WTC11 (cell line): Measurements from ENCODE around the gene IRAK2. TPM values are rescaled to one million over a fixed set of nuclear protein-coding genes. Genes with fewer than 3 reads are reported as not detected.

ENCODE experiments used
- ATAC-seq: fragments of 200-7000 bp; cut with Tn5 transposase; 2 replicates; pipeline ENCODE4 v1.10.0; 2021; ENCODE audit warnings: mild to moderate bottlenecking, moderate library complexity
- CTCF ChIA-PET: fragments of 300-600 bp; sonication (Branson Sonifier 250); formaldehyde crosslinking; loops from one replicate; lab custom pipeline; 2021; ENCODE audit warnings: antibody characterized with exemption; lab: Charles Lee
- POLR2A ChIA-PET: fragments of 350-600 bp; sonication (Branson Sonifier 250); formaldehyde crosslinking; loops from one replicate; lab custom pipeline; 2021; ENCODE audit warnings: antibody characterized with exemption; lab: Charles Lee
- DNase-seq: peaks from one replicate; pipeline ENCODE4 v3.0.0; 2021; ENCODE audit warnings: low spot score
- H3K27ac Mint-ChIP-seq: 2 replicates; pipeline ENCODE4 v1.8.0; 2021; ENCODE audit warnings: mixed read lengths
- H3K27me3 Mint-ChIP-seq: 2 replicates; pipeline ENCODE4 v1.8.0; 2021; ENCODE audit warnings: low read depth, mild to moderate bottlenecking, moderate library complexity, mixed read lengths
- H3K36me3 Mint-ChIP-seq: 2 replicates; pipeline ENCODE4 v1.8.0; 2021; ENCODE audit warnings: mixed read lengths
- H3K4me1 Mint-ChIP-seq: 2 replicates; pipeline ENCODE4 v1.8.0; 2022; ENCODE audit warnings: mixed read lengths
- H3K4me3 Mint-ChIP-seq: 2 replicates; pipeline ENCODE4 v1.8.0; 2021; ENCODE audit warnings: mild to moderate bottlenecking, moderate library complexity, mixed read lengths
- H3K9me3 Mint-ChIP-seq: 2 replicates; pipeline ENCODE4 v1.8.0; 2021; ENCODE audit warnings: mixed read lengths
- AR ChIP-seq: fragments of 250-450 bp; sonication (Bioruptor Pico); IDR thresholded peaks from 2 replicates; pipeline ENCODE4 v1.9.0; 2021; ENCODE audit warnings: mild to moderate bottlenecking
- FOXJ3 ChIP-seq: sonication (generic); formaldehyde crosslinking; IDR thresholded peaks from 2 replicates; pipeline ENCODE4 v1.9.0; 2021; ENCODE audit warnings: missing genetic modification reagents, mild to moderate bottlenecking, borderline replicate concordance
- FOXP1 ChIP-seq: sonication (generic); formaldehyde crosslinking; IDR thresholded peaks from 2 replicates; pipeline ENCODE4 v1.8.0; 2022; ENCODE audit warnings: missing genetic modification reagents, mild to moderate bottlenecking, moderate library complexity, borderline replicate concordance
- GABPB1 ChIP-seq: sonication (generic); formaldehyde crosslinking; IDR thresholded peaks from 2 replicates; pipeline ENCODE4 v1.8.1; 2023; ENCODE audit warnings: mild to moderate bottlenecking, missing genetic modification reagents
- GTF2I ChIP-seq: fragments of 250-450 bp; sonication (Bioruptor Pico); conservative IDR thresholded peaks from 2 replicates; pipeline ENCODE4 v1.4.0; 2021; ENCODE audit warnings: mild to moderate bottlenecking
- KAT7 ChIP-seq: sonication (generic); formaldehyde crosslinking; IDR thresholded peaks from 2 replicates; pipeline ENCODE4 v1.8.1; 2023; ENCODE audit warnings: missing genetic modification reagents, mild to moderate bottlenecking, borderline replicate concordance
- NFATC4 ChIP-seq: fragments of 250-450 bp; sonication (Bioruptor Pico); IDR thresholded peaks from 2 replicates; pipeline ENCODE4 v1.9.0; 2021; ENCODE audit warnings: mild to moderate bottlenecking
- OVOL2 ChIP-seq: fragments of 250-450 bp; sonication (Bioruptor Pico); IDR thresholded peaks from 2 replicates; pipeline ENCODE4 v1.9.0; 2021; ENCODE audit warnings: mild to moderate bottlenecking, borderline replicate concordance
- PRDM15 ChIP-seq: sonication (generic); formaldehyde crosslinking; IDR thresholded peaks from 2 replicates; pipeline ENCODE4 v1.8.0; 2022; ENCODE audit warnings: missing genetic modification reagents
- PRRX2 ChIP-seq: fragments of 250-450 bp; sonication (Bioruptor Pico); IDR thresholded peaks from 2 replicates; pipeline ENCODE4 v1.8.0; 2021; ENCODE audit warnings: mild to moderate bottlenecking
- TCF7 ChIP-seq: sonication (generic); formaldehyde crosslinking; IDR thresholded peaks from 2 replicates; pipeline ENCODE4 v1.8.0; 2022; ENCODE audit warnings: mild to moderate bottlenecking, low read depth, missing genetic modification reagents, moderate library complexity
- TEAD4 ChIP-seq: sonication (generic); formaldehyde crosslinking; IDR thresholded peaks from 2 replicates; pipeline ENCODE4 v1.8.0; 2022; ENCODE audit warnings: mild to moderate bottlenecking, missing genetic modification reagents
- USF2 ChIP-seq: sonication (generic); formaldehyde crosslinking; IDR thresholded peaks from 2 replicates; pipeline ENCODE4 v1.8.1; 2023; ENCODE audit warnings: mild to moderate bottlenecking, missing genetic modification reagents, moderate library complexity
- ZNF263 ChIP-seq: sonication (generic); formaldehyde crosslinking; IDR thresholded peaks from 2 replicates; pipeline ENCODE4 v1.8.1; 2022; ENCODE audit warnings: low read depth, mild to moderate bottlenecking, moderate library complexity, missing genetic modification reagents
- ZNF423 ChIP-seq: fragments of 250-450 bp; sonication (Bioruptor Pico); IDR thresholded peaks from 2 replicates; pipeline ENCODE4 v2.1.2; 2022; ENCODE audit warnings: mild to moderate bottlenecking, moderate library complexity
- total RNA-seq: library from RNA; stranded (reverse); gene quantifications from 3 replicates; pipeline ENCODE4 v1.2.3, GENCODE V29; 2021
- TF ChIP-seq, protein P1 (sequence below): fragments of 250-450 bp; sonication (Bioruptor Pico); conservative IDR thresholded peaks from 2 replicates; pipeline ENCODE4 v1.9.0; 2021; ENCODE audit warnings: mild to moderate bottlenecking
- TF ChIP-seq, protein P2 (sequence below): sonication (generic); formaldehyde crosslinking; conservative IDR thresholded peaks from 2 replicates; pipeline ENCODE4 v1.8.1; 2022; ENCODE audit warnings: mild to moderate bottlenecking, missing genetic modification reagents
- TF ChIP-seq, protein P3 (sequence below): sonication (generic); formaldehyde crosslinking; IDR thresholded peaks from 2 replicates; pipeline ENCODE4 v1.8.0; 2022; ENCODE audit warnings: mild to moderate bottlenecking, missing genetic modification reagents

Gene IRAK2
- total RNA-seq, 1 experiment from 2014 or later: 1.4 TPM

DNA sequence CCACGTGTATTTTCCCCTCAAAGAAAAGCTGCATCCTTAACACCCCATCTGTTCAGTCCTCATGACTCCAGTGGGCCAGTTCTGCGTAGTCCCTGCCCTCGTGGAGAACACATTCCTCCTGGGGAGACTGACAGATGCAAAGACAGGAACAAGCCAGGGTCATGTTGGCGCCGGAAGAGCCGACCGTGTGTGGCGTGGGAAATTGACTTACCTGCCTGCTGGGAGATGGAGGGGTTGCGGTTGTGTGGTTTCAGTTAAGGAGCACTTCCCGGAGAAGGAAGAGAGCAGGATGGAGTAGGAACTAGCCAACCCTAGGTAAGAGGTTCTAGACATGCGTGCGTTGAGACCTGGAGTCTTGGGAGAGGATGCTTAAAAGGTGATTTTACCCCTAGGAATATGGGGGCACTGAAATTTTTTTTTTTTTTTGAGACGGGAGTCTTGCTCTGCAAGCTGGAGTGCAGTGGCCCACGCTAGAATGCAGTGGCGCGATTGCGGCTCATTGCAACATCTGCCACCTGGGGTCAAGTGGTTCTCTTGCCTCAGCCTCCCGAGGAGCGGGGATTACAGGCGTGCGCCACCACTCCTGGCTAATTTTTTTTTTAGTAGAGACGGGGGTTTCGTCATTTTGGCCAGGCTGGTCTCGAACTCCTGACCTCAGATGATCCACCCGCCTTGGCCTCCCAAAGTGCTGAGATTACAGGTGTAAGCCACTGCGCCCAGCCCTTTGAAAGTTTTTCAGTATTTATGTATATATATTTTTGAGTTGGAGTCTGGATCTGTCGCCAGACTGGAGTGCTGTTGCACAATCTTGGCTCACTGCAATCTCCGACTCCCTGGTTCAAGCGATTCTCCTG lies 21.8 kb upstream of the IRAK2 start:
- Mint-ChIP-seq H3K36me3 (peaks cover 19% of the 10 kb centered on the region), H3K4me1 (peaks cover 12% of the 10 kb centered on the region), H3K27ac (peak overlapping the region; percentile 87), H3K4me3 (peak overlapping the region; percentile 83), H3K9me3 (no peaks in the 10 kb centered on the region), H3K27me3 (no peaks in the 10 kb centered on the region)
- ATAC-seq (no peak), DNase-seq (no peak)
- TF ChIP-seq OVOL2 (CRISPR knock-in tag) (no peak), TEAD4 (no peak), GTF2I (no peak), GABPB1 (CRISPR knock-in tag) (peak; percentile 83), ZNF263 (CRISPR knock-in tag) (no peak)
- TF ChIP-seq, protein P1, sequence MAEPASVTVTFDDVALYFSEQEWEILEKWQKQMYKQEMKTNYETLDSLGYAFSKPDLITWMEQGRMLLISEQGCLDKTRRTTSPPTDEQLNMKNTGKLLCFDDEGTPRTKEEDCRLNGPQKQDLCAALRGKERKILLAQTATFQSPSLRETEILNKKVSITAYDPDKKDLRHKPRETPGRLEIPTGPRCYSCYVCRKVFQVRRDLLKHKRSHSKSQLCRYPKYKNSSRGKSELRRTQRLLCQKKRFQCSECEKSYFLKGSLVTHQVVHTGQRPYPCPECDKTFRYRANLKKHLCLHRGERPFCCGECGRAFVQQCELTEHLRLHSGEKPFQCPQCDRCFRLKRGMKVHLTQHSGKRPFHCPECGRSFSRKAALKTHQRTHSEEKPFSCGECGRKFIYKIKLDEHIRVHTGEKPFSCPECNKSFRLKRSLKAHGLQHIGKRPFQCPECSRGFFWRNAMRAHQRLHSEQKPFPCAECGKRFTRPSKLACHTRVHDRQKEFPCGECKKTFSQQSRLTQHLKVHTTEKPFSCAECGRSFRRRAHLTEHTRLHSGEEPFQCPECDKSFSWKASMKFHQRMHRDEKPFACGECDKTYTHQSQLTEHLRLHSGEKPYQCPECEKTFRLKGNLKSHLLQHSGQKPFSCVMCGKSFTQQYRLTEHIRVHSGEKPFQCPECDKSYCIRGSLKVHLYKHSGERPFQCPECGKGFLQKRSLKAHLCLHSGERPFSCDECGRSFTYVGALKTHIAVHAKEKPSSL (CRISPR knock-in tag): no peak
- CTCF ChIA-PET: no interaction called here
- POLR2A ChIA-PET: no interaction called here

DNA sequence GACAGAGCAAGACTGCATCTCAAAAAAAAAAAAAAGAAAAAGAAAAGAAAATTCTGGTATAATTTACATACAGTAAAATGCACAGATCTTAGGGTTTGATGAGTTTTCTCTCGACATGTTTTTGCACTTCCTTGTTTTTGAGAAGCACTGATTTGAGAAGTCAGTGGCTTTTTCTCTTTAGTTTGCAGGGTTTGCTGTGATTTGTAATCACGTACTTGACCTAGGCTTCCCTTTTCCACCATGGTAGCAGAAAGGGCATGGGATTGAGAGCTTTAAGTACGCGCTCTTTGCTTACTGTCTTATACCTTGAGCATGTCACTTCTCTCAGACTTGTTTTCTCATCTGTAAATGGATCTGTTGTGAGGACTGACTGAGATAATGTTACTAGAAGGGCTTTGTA lies 19.0 kb upstream of the IRAK2 start:
- no peak for DNase-seq
- ATAC-seq: no peak
- H3K4me1 Mint-ChIP-seq: peaks cover 12% of the 10 kb centered on the region
- ChIA-PET POLR2A (no interaction called here), CTCF (no interaction called here)
- H3K27ac Mint-ChIP-seq: peak overlapping the region; percentile 86; the same call in 1 of the 2 replicates
- H3K36me3 Mint-ChIP-seq: peaks cover 37% of the 10 kb centered on the region
- no peaks in the 10 kb centered on the region for H3K9me3 Mint-ChIP-seq
- H3K27me3 Mint-ChIP-seq: no peaks in the 10 kb centered on the region
- H3K4me3 Mint-ChIP-seq: no peak overlapping the region
- TF ChIP-seq NFATC4 (CRISPR knock-in tag) (no peak), FOXJ3 (CRISPR knock-in tag) (no peak), KAT7 (CRISPR knock-in tag) (no peak), ZNF423 (no peak), USF2 (CRISPR knock-in tag) (no peak), PRRX2 (CRISPR knock-in tag) (no peak), FOXP1 (CRISPR knock-in tag) (no peak), TCF7 (no peak), PRDM15 (CRISPR knock-in tag) (no peak), AR (no peak)
- TF ChIP-seq, protein P2, sequence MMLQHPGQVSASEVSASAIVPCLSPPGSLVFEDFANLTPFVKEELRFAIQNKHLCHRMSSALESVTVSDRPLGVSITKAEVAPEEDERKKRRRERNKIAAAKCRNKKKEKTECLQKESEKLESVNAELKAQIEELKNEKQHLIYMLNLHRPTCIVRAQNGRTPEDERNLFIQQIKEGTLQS (CRISPR knock-in tag): no peak
- TF ChIP-seq, protein P3, sequence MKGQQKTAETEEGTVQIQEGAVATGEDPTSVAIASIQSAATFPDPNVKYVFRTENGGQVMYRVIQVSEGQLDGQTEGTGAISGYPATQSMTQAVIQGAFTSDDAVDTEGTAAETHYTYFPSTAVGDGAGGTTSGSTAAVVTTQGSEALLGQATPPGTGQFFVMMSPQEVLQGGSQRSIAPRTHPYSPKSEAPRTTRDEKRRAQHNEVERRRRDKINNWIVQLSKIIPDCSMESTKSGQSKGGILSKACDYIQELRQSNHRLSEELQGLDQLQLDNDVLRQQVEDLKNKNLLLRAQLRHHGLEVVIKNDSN (CRISPR knock-in tag): no peak
- TF ChIP-seq, protein P1 (CRISPR knock-in tag): no peak
